Astrocyte of the cerebellum (primary cell): ENCODE measurements around the gene ACE2.
"Not testable (repeated sequence)": the region's sequence is repeated elsewhere in the genome, so short reads cannot be mapped to it uniquely, and the experiment has no call there.

Experiments
- DNase-seq: peaks from one replicate; pipeline ENCODE4 v3.0.0-alpha.2; 2011; ENCODE audit warnings: low read depth
- H3K4me3 ChIP-seq: 2 replicates; pipeline ENCODE4 v1.5.1; 2011; ENCODE audit warnings: mild to moderate bottlenecking, low read depth, low read length, moderate library complexity
- in situ Hi-C: cut with HindIII; loops from 2 replicates; pipeline ENCODE4 v1.10.0; 2017; ENCODE audit warnings: low sequenced_read_pairs
- TF ChIP-seq, protein P1 (sequence below): IDR thresholded peaks from 2 replicates; pipeline ENCODE4 v1.5.1; 2012; ENCODE audit warnings: low read length, low read depth, moderate library complexity, mild to moderate bottlenecking; ENCODE audit errors: missing control alignments

Gene ACE2

DNA sequence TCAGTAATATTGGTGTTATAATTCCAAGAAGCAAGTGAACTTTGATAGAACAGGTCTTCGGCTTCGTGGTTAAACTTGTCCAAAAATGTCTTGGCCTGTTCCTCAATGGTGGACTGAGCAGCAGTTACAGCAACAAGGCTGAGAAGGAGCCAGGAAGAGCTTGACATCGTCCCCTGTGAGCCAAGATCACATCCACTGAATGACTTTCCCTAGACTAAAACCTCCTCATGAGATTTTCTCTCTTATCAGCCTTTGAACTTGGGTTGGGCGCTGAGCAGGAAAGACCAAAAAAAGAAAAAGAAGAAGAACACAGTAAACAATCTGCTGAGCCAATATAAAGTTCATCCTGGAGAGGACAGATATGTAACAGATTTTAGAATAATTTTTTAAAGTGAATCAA, at the start of gene ACE2:
Gene ACE2 (minus strand): TSS at position 216 of the 400 bp plus-strand sequence. CDS start 49 bp downstream, at position 167.
- in situ Hi-C loops, result no loop called here
- DNase-seq, result no peak
- TF ChIP-seq, protein P1, sequence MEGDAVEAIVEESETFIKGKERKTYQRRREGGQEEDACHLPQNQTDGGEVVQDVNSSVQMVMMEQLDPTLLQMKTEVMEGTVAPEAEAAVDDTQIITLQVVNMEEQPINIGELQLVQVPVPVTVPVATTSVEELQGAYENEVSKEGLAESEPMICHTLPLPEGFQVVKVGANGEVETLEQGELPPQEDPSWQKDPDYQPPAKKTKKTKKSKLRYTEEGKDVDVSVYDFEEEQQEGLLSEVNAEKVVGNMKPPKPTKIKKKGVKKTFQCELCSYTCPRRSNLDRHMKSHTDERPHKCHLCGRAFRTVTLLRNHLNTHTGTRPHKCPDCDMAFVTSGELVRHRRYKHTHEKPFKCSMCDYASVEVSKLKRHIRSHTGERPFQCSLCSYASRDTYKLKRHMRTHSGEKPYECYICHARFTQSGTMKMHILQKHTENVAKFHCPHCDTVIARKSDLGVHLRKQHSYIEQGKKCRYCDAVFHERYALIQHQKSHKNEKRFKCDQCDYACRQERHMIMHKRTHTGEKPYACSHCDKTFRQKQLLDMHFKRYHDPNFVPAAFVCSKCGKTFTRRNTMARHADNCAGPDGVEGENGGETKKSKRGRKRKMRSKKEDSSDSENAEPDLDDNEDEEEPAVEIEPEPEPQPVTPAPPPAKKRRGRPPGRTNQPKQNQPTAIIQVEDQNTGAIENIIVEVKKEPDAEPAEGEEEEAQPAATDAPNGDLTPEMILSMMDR, result no peak
- H3K4me3 ChIP-seq, result no peak within 1 kb of the TSS

DNA sequence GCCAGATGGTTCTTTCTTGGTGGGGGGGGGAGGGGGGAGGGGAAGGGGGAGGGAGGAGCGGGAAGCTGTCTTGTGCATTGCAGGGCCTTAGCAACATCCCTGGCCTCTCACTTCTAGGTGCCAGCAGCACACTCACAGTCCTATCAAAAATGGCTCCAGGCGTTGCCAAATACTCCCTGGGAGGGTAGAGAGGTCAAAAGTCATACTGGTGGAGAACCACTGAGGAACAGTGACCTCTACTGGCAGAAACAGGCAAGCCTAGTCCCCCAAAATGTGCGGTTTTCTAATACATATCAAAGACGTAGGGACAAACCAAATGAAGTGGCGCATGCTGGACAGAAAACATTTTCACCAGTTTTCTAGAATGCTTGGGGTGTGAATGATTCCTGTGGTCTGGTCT, 46.8 kb upstream of the ACE2 start:
- DNase-seq, in situ Hi-C loops, H3K4me3 ChIP-seq: not testable (repeated sequence)

DNA sequence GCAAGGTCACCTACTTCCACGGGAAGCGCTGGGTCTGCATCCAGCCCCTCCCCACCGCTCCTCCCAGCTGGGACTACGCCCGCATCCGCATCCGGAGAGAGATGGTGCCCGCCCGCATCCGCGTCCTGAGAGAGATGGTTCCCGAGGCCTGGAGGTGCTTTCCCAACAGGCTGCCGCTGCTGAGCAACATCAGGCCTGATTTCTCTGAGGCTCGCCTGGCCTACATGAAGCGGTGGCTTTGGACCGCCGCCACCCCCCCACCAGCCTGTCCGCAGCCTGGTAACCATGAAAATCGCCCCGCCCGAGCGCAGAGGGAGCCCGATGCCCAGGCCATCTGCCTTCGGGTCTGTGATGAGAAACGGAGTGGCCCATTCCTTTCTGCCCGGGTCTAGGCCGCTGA, 45.8 kb upstream of the ACE2 start:
- no peak overlapping the region for H3K4me3 ChIP-seq
- in situ Hi-C loops, result no loop called here
- TF ChIP-seq, protein P1, result no peak
- DNase-seq, result no peak

DNA sequence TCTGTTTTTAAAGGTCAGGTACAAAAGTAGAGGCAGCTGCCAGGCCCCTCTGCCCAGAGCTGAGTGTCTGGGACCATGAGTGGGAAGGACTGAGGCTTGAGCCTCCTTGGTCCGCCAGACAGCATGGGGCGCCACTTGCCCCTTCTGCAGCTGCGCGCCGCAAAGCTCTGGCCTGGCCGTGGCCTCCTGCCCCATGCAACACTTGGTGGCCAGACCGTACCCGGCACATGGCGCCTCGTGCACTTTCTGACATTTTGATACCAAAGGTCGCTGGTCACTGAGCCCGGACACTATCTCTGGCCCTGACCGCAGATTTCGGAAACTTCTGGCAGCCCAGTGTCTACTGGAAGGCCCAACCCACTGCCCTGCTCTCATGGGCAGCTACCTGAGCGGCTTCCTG, 45.3 kb upstream of the ACE2 start:
- in situ Hi-C loops, result no loop called here
- no peak overlapping the region for H3K4me3 ChIP-seq
- TF ChIP-seq, protein P1, result no peak
- DNase-seq, result no peak

DNA sequence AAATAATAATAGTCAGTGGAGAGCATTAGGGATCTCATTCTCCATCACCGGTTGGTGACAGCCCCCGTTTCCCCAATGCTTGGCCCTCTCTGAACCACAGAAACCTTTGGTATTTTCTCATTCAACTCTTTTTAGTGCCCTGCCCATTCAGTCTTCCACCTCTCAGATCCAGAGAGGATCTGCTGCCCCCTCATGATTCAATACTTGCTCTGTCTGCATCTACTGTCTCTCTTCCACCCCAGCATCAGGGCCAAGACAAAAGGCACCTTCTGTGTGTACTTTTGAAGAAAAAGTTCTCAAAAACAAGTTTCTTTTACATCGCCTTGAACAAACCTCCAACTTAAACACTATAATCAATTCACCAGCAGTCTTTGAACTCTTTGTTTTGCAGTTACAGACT, 44.5 kb upstream of the ACE2 start:
- DNase-seq, result no peak
- H3K4me3 ChIP-seq, result no peak overlapping the region
- TF ChIP-seq, protein P1, result no peak
- in situ Hi-C loops, result no loop called here

DNA sequence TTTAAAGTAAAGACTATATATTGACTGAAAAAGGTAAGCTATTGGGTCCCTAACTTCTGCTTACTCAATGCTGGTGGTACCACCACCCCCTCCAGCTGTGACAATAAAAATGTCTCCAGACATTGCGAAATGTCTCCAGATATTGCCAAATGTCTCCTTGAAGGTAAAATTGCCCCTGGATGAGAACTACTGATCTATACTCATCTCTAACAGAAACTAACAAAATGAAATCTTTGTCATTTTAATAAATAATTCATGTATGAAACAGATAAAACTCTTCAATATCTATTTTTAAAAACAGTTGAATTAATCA, 43.8 kb upstream of the ACE2 start:
- TF ChIP-seq, protein P1, result no peak
- no peak overlapping the region for H3K4me3 ChIP-seq
- in situ Hi-C loops, result no loop called here
- no peak for DNase-seq

DNA sequence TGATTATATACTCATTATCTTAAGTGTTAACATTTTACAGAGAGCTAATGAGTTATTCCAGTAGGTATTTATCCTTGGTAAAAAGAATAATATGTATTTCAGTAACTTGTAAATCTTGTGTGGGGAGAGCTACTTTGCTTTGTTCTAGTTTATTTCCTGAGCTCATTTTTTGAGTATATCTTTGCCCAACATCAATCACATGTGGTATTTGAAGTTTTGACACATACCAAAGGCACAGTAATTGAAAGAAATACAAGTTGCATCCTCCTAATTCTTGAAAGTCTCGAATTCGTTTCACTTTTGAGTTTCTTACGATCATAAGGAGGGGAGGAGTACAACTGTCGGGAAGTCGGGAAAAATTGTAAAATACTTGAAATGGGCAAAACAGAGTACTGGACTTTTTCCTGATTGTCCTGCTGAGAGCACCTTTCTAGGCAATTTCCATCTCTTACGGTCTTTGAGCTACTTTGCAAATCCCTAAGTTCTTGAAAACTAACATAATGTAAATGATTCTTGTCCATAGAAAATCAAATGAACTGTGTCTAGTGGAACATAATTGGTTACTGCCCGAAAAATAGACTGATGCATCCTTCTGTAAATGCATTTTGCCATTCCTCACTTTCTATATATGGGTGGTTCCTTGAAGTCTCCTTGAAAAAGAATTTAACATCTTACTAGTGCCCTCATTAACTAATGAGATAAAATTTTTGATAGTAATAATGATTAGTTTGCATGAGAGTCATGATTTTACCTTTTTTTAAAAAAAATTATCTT, 43.2 kb upstream of the ACE2 start:
- in situ Hi-C loops, result no loop called here
- no peak for DNase-seq
- no peak overlapping the region for H3K4me3 ChIP-seq
- TF ChIP-seq, protein P1, result no peak
